ENCODE measurements around the gene LMBR1L. TPM values are rescaled to one million over a fixed set of nuclear protein-coding genes. Genes with fewer than 3 reads are reported as not detected.

The LMBR1L gene
- total and polyA plus RNA-seq, 2 of the 13 experiments (the other 11 are each of a cell fraction or from before 2014, with no cell fraction given): 12.2 to 65.9 TPM

- 0 out of 2 replicates have a peak, but pooled peaks have one; percentile 31 for TF ChIP-seq SIN3A (IDR thresholded peaks at IDR 0.05; ENCODE audit: borderline replicate concordance, low read depth, low read length)
- TF ChIP-seq ZNF362 (CRISPR knock-in tag; IDR thresholded peaks at IDR 0.05; ENCODE audit: borderline replicate concordance): 0 out of 2 replicates have a peak, but pooled peaks have one; percentile 8
- TF ChIP-seq HOXD1 (CRISPR knock-in tag; IDR thresholded peaks at IDR 0.05): no peak
- 0 out of 2 replicates have a peak, but pooled peaks have one; percentile 38 for TF ChIP-seq ZNF333 (CRISPR knock-in tag; IDR thresholded peaks at IDR 0.05; ENCODE audit: borderline replicate concordance)
- TF ChIP-seq TFAP4 (IDR thresholded peaks at IDR 0.05; ENCODE audit: borderline replicate concordance, low read depth): peak; percentile 86
- no peak for TF ChIP-seq ZNF251 (CRISPR knock-in tag; IDR thresholded peaks at IDR 0.05)
- TF ChIP-seq JARID2 (CRISPR knock-in tag; IDR thresholded peaks at IDR 0.05; ENCODE audit: insufficient replicate concordance): no peak
- no peak for TF ChIP-seq RAD51 (IDR thresholded peaks at IDR 0.05; ENCODE audit: borderline replicate concordance)
- no peak for TF ChIP-seq DMAP1 (CRISPR knock-in tag; IDR thresholded peaks at IDR 0.05)
These were observed 795 bp downstream of the LMBR1L start (continued) for GRCh38 chr12:49109641-49110463.

- no TSS peak for BruUV-seq (replicated peaks)
- ChIA-PET POLR2A (interaction anchor here (0.7 to 3.8 kb wide), 6 partner anchors 12 to 243 kb away, joined by 3 to 57 read pairs (median 4); partner anchors contain the start of genes DHH, RHEBL1, RND1 and TUBA1B), CTCF (ENCODE audit: low intra/inter-chr PET ratio, low total read pairs) (no interaction called here)
- Histone ChIP-seq H4K20me1 (ENCODE audit: insufficient read depth, low read length) (0 out of 2 replicates have a peak, but pooled peaks cover 9% of the 10 kb centered on the region), H3K9ac (ENCODE audit: insufficient read depth, low read depth, low read length) (peak overlapping the region; percentile 30; the same call in 1 of the 2 replicates), H3K36me3 (replicated peaks in 1 of 2; ENCODE audit: control insufficient read depth in 1 of 2, insufficient read depth in 2 of 2, low read length in 2 of 2) (peaks cover 4 to 17% of the 10 kb centered on the region in 2 experiments; a peak in 3 of 5 replicates), H2AFZ (ENCODE audit: low read length) (no peak overlapping the region), H3K4me2 (ENCODE audit: low read depth, low read length) (peak overlapping the region; percentile 91), H3K4me1 (ENCODE audit: insufficient read depth, low read length) (peaks cover 21% of the 10 kb centered on the region), H3K27ac (ENCODE audit: extremely low read length, insufficient read depth, low read length) (no peak overlapping the region), H3K4me3 (replicated peaks in 1 of 3; ENCODE audit: insufficient read depth in 1 of 3, low read depth in 2 of 3, low read length in 3 of 3) (peak overlapping the region; percentile 72 to 95 (median 87)), H3K9me3 (ENCODE audit: low read length) (no peaks in the 10 kb centered on the region), H3K27me3 (ENCODE audit: control insufficient read depth in 1 of 2, insufficient read depth in 2 of 2, low read length in 2 of 2) (no peaks in the 10 kb centered on the region; a peak in 1 of 5 replicates), H3K79me2 (ENCODE audit: insufficient read depth, low read length) (peaks cover 15% of the 10 kb centered on the region)
- FAIRE-seq: peak; percentile 43
- DNase-seq (ENCODE audit: low spot score): peak; percentile 23
- in situ Hi-C loops (cut with HindIII; ENCODE audit: extremely low pct_ligation_motif_present, low pct_unique_long_range_greater_than_20kb): no loop called here
- WGBS (ENCODE audit: low lambda C conversion rate): 18% methylated on average over 4 of the region's 4 CpGs
- intact Hi-C loops (cut with micrococcal nuclease; ENCODE audit: unreplicated experiment): no loop called here
- ATAC-seq: no peak
- peak; percentile 94 for TF ChIP-seq CEBPG (CRISPR knock-in tag; IDR thresholded peaks at IDR 0.05)
- TF ChIP-seq ATF5 (CRISPR knock-in tag; IDR thresholded peaks at IDR 0.05; ENCODE audit: low read depth): no peak
- TF ChIP-seq ZSCAN22 (CRISPR knock-in tag; IDR thresholded peaks at IDR 0.05): 0 out of 2 replicates have a peak, but pooled peaks have one; percentile 43
- TF ChIP-seq CEBPB (IDR thresholded peaks at IDR 0.05; ENCODE audit: borderline replicate concordance, low read depth, low read length): peak; percentile 95
- 0 out of 2 replicates have a peak, but pooled peaks have one; percentile 24 for TF ChIP-seq ZNF546 (CRISPR knock-in tag; conservative IDR thresholded peaks at IDR 0.05)
- no peak for TF ChIP-seq RNF219 (CRISPR knock-in tag; IDR thresholded peaks at IDR 0.05)
- 0 out of 2 replicates have a peak, but pooled peaks have one; percentile 40 for TF ChIP-seq MTERF4 (CRISPR knock-in tag; IDR thresholded peaks at IDR 0.05)
These were observed 1.7 kb downstream of the LMBR1L start for GRCh38 chr12:49108958-49109404.
